K562 treated with DMSO at 1 percent for 4 hours (cell line): ENCODE results near the gene SMPX. TPM values are rescaled to one million over a fixed set of nuclear protein-coding genes. Genes with fewer than 3 reads are reported as not detected.

ENCODE experiments used
- total RNA-seq: library from RNA; unstranded; fragments of 300-600 nt; gene quantifications from 2 replicates; pipeline ENCODE4 v1.2.3, GENCODE V29; 2022; ENCODE audit not compliant: insufficient read depth

Gene SMPX
- not detected in 2 replicates for total RNA-seq

GRCh38 chrX:21757960-21758359 lies at the start of gene SMPX:
Gene SMPX (minus strand): TSS chrX:21758116. CDS start chrX:21754290, 3,826 bp downstream.

GRCh38 chrX:21658152-21658737 lies 99.7 kb downstream of the SMPX start, which contains the start of gene KLHL34:
Gene KLHL34 (minus strand): TSS chrX:21658330. CDS start chrX:21657788, 542 bp downstream.

Other genes with a start within 250 kb of the SMPX start
- not detected in 2 replicates for gene KLHL34, start 99.8 kb downstream of the SMPX start, total RNA-seq
- gene MBTPS2, start 81.5 kb upstream of the SMPX start, total RNA-seq = 4.9 and 5.7 TPM in 2 replicates
- gene YY2, start 97.9 kb upstream of the SMPX start, total RNA-seq = 0.57 and 0.60 TPM in 2 replicates
- gene SMS, start 182.6 kb upstream of the SMPX start, total RNA-seq = 51.3 and 54.5 TPM in 2 replicates